ENCODE results near the gene CCDC141.

CCDC141 gene

GRCh38 chr2:178912416-178913048 lies 137.4 kb downstream of the CCDC141 start:
- no peak for DNase-seq (ENCODE audit: low read depth in 3 of 3)

GRCh38 chr2:178911039-178911438 lies 138.9 kb downstream of the CCDC141 start:
- DNase-seq (ENCODE audit: low read depth in 3 of 3) = no peak

- no peak for DNase-seq (ENCODE audit: low read depth in 3 of 3)
These were observed 139.9 kb downstream of the CCDC141 start for GRCh38 chr2:178910005-178910404.

GRCh38 chr2:178909507-178909906 lies 140.4 kb downstream of the CCDC141 start:
- no peak for DNase-seq (ENCODE audit: low read depth in 3 of 3)

- DNase-seq (ENCODE audit: low read depth in 3 of 3) = no peak
These were observed 141.1 kb downstream of the CCDC141 start for GRCh38 chr2:178908810-178909209.

GRCh38 chr2:178905261-178905660 lies 144.7 kb downstream of the CCDC141 start:
- DNase-seq (ENCODE audit: low read depth in 3 of 3) = no peak

- DNase-seq (ENCODE audit: low read depth in 3 of 3) = no peak
These were observed 150.3 kb downstream of the CCDC141 start for GRCh38 chr2:178899656-178900055.

- no peak for DNase-seq (ENCODE audit: low read depth in 3 of 3)
These were observed 154.1 kb downstream of the CCDC141 start for GRCh38 chr2:178895872-178896271.

GRCh38 chr2:178895171-178895570 lies 154.8 kb downstream of the CCDC141 start:
- no peak for DNase-seq (ENCODE audit: low read depth in 3 of 3)

- no peak for DNase-seq (ENCODE audit: low read depth in 3 of 3)
These were observed 156.9 kb downstream of the CCDC141 start for GRCh38 chr2:178892751-178893625.

GRCh38 chr2:178891959-178892485 lies 157.9 kb downstream of the CCDC141 start:
- DNase-seq (ENCODE audit: low read depth in 3 of 3) = no peak

GRCh38 chr2:178891265-178891958 lies 158.5 kb downstream of the CCDC141 start:
- peak; percentile 23 to 66 (median 39) for DNase-seq (ENCODE audit: low read depth in 3 of 3)

GRCh38 chr2:178886006-178886405 lies 163.9 kb downstream of the CCDC141 start:
- no peak for DNase-seq (ENCODE audit: low read depth in 3 of 3)

- no peak for DNase-seq (ENCODE audit: low read depth in 3 of 3)
These were observed 165.5 kb downstream of the CCDC141 start for GRCh38 chr2:178884440-178884839.

- no peak for DNase-seq (ENCODE audit: low read depth in 3 of 3)
These were observed 167.1 kb downstream of the CCDC141 start for GRCh38 chr2:178882666-178883440.

GRCh38 chr2:178881075-178881474 lies 168.9 kb downstream of the CCDC141 start:
- no peak for DNase-seq (ENCODE audit: low read depth in 3 of 3)

GRCh38 chr2:178880257-178880656 lies 169.7 kb downstream of the CCDC141 start:
- no peak for DNase-seq (ENCODE audit: low read depth in 3 of 3)

GRCh38 chr2:178877874-178878273 lies 172.1 kb downstream of the CCDC141 start:
- DNase-seq (ENCODE audit: low read depth in 3 of 3) = no peak

GRCh38 chr2:178874529-178875240 lies 175.3 kb downstream of the CCDC141 start:
- DNase-seq (ENCODE audit: low read depth in 3 of 3) = no peak

- no peak for DNase-seq (ENCODE audit: low read depth in 3 of 3)
These were observed 176.0 kb downstream of the CCDC141 start for GRCh38 chr2:178873912-178874311.

- DNase-seq (ENCODE audit: low read depth in 3 of 3) = no peak
These were observed 178.4 kb downstream of the CCDC141 start for GRCh38 chr2:178871536-178871935.
